Measurements from ENCODE around the gene EFCAB10. TPM values are rescaled to one million over a fixed set of nuclear protein-coding genes. Genes with fewer than 3 reads are reported as not detected.

Gene EFCAB10
- total RNA-seq, 1 experiment from 2014 or later: not detected

GRCh38 chr7:105585850-105586500, 4.7 kb upstream of the EFCAB10 start:
- H3F3A ChIP-seq (ENCODE audit: insufficient read depth, low read depth): no peaks in the 10 kb centered on the region
- 0 out of 2 replicates have a peak, but pooled peaks cover 4% of the 10 kb centered on the region for H3K9me3 ChIP-seq (ENCODE audit: insufficient read depth, low read depth)
- intact Hi-C loops (cut with micrococcal nuclease; ENCODE audit: unreplicated experiment): loop anchor here (10.0 kb wide), 1 partner anchor 181 kb away; no protein-coding TSS in a partner anchor
- H3K4me2 ChIP-seq: no peak overlapping the region
- no peak overlapping the region for H2AFZ ChIP-seq
- H3K4me1 ChIP-seq (replicated peaks; ENCODE audit: insufficient read depth): no peaks in the 10 kb centered on the region
- CTCF ChIA-PET: interaction anchor here (0.5 to 0.6 kb wide), 4 partner anchors 54 to 568 kb away, joined by 3 to 4 read pairs (median 3); no protein-coding TSS in a partner anchor
- H3K36me3 ChIP-seq (ENCODE audit: low read depth): no peaks in the 10 kb centered on the region
- H3K4me3 ChIP-seq: no peak overlapping the region
- DNase-seq: no peak
- POLR2A ChIA-PET (ENCODE audit: unreplicated experiment): interaction anchor here (0.7 kb wide), 1 partner anchor 53 kb away, joined by 3 read pairs; no protein-coding TSS in a partner anchor
- BruUV-seq (replicated peaks): no TSS peak
- TF ChIP-seq CTCF (conservative IDR thresholded peaks at IDR 0.05) (no peak), EZH2 (IDR thresholded peaks at IDR 0.05; ENCODE audit: low read depth) (no peak)
- no peak overlapping the region for H3K27ac ChIP-seq
- no peaks in the 10 kb centered on the region for H3K79me2 ChIP-seq (ENCODE audit: low read depth)
- H3K27me3 ChIP-seq (ENCODE audit: insufficient read depth, low read depth): no peaks in the 10 kb centered on the region
- H4K20me1 ChIP-seq (ENCODE audit: insufficient read depth): no peaks in the 10 kb centered on the region
- no peaks in the 10 kb centered on the region for H3K9me2 ChIP-seq (ENCODE audit: insufficient read depth)

- H3K9me2 ChIP-seq (ENCODE audit: insufficient read depth): no peaks in the 10 kb centered on the region
- no peak overlapping the region for H3K27ac ChIP-seq
- no peak overlapping the region for H3K4me2 ChIP-seq
- 0 out of 2 replicates have a peak, but pooled peaks cover 4% of the 10 kb centered on the region for H3K9me3 ChIP-seq (ENCODE audit: insufficient read depth, low read depth)
- no peaks in the 10 kb centered on the region for H3K79me2 ChIP-seq (ENCODE audit: low read depth)
- ChIA-PET POLR2A (ENCODE audit: unreplicated experiment) (no interaction called here), CTCF (interaction anchor here (0.9 kb wide), 1 partner anchor 489 kb away, joined by 15 read pairs; no protein-coding TSS in a partner anchor)
- no peaks in the 10 kb centered on the region for H4K20me1 ChIP-seq (ENCODE audit: insufficient read depth)
- H3F3A ChIP-seq (ENCODE audit: insufficient read depth, low read depth): no peaks in the 10 kb centered on the region
- no TSS peak for BruUV-seq (replicated peaks)
- intact Hi-C loops (cut with micrococcal nuclease; ENCODE audit: unreplicated experiment): loop anchor here (10.0 kb wide), 1 partner anchor 179 kb away; no protein-coding TSS in a partner anchor
- H3K36me3 ChIP-seq (ENCODE audit: low read depth): no peaks in the 10 kb centered on the region
- DNase-seq: no peak
- H3K27me3 ChIP-seq (ENCODE audit: insufficient read depth, low read depth): no peaks in the 10 kb centered on the region
- no peak overlapping the region for H2AFZ ChIP-seq
- TF ChIP-seq EZH2 (IDR thresholded peaks at IDR 0.05; ENCODE audit: low read depth) (no peak), CTCF (conservative IDR thresholded peaks at IDR 0.05) (no peak)
- no peaks in the 10 kb centered on the region for H3K4me1 ChIP-seq (replicated peaks; ENCODE audit: insufficient read depth)
- H3K4me3 ChIP-seq: no peak overlapping the region
These were observed 2.9 kb upstream of the EFCAB10 start for GRCh38 chr7:105584165-105584564.

GRCh38 chr7:105583061-105583460, 1.8 kb upstream of the EFCAB10 start:
- POLR2A ChIA-PET (ENCODE audit: unreplicated experiment): no interaction called here
- CTCF ChIA-PET: no interaction called here
- H3K4me1 ChIP-seq (replicated peaks; ENCODE audit: insufficient read depth): no peaks in the 10 kb centered on the region
- H3K36me3 ChIP-seq (ENCODE audit: low read depth): no peaks in the 10 kb centered on the region
- BruUV-seq (replicated peaks): no TSS peak
- H3F3A ChIP-seq (ENCODE audit: insufficient read depth, low read depth): no peaks in the 10 kb centered on the region
- H3K79me2 ChIP-seq (ENCODE audit: low read depth): no peaks in the 10 kb centered on the region
- no peaks in the 10 kb centered on the region for H4K20me1 ChIP-seq (ENCODE audit: insufficient read depth)
- H3K4me2 ChIP-seq: no peak overlapping the region
- H3K9me2 ChIP-seq (ENCODE audit: insufficient read depth): no peaks in the 10 kb centered on the region
- TF ChIP-seq EZH2 (IDR thresholded peaks at IDR 0.05; ENCODE audit: low read depth) (no peak), CTCF (conservative IDR thresholded peaks at IDR 0.05) (no peak)
- intact Hi-C loops (cut with micrococcal nuclease; ENCODE audit: unreplicated experiment): loop anchor here (10.0 kb wide), 1 partner anchor 178 kb away; no protein-coding TSS in a partner anchor
- DNase-seq: no peak
- H3K9me3 ChIP-seq (ENCODE audit: insufficient read depth, low read depth): 0 out of 2 replicates have a peak, but pooled peaks cover 4% of the 10 kb centered on the region
- H2AFZ ChIP-seq: no peak overlapping the region
- H3K27ac ChIP-seq: no peak overlapping the region
- H3K4me3 ChIP-seq: no peak overlapping the region
- H3K27me3 ChIP-seq (ENCODE audit: insufficient read depth, low read depth): no peaks in the 10 kb centered on the region

Data from PC-9 (cell line).